Adrenal gland (tissue), 12 donors: ENCODE measurements around the gene KYAT1. TPM values are rescaled to one million over a fixed set of nuclear protein-coding genes. Genes with fewer than 3 reads are reported as not detected.

Experiments used
- DNase-seq, 7 donors: peaks; one replicate each; pipeline ENCODE4 v3.0.0-alpha.2; 2019 to 2020
- H3K27ac ChIP-seq, 5 donors: fragments of 200-600 bp; sonication (generic) in 4 of 5; 1 replicate in 3 of 5; 2 replicates in 2 of 5; pipeline versions ENCODE4 v1.5.1 to v1.8.0; 2016 to 2020; ENCODE audit warnings: mild to moderate bottlenecking in 1 of 5
- H3K27me3 ChIP-seq: fragments of 200-600 bp; 2 replicates; pipeline ENCODE4 v1.8.0; 2021
- H3K36me3 ChIP-seq, 2 donors: fragments of 200-600 bp; replicated peaks in 1 of 2; 1 replicate in 1 of 2; 2 replicates in 1 of 2; pipeline versions ENCODE4 v1.5.1 to v1.8.0; 2018 to 2022
- H3K4me1 ChIP-seq, 2 donors: fragments of 200-600 bp; replicated peaks in 1 of 2; 1 replicate in 1 of 2; 2 replicates in 1 of 2; pipeline versions ENCODE4 v1.5.1 to v1.8.0; 2018 to 2021
- H3K4me3 ChIP-seq, 4 donors: fragments of 200-600 bp; sonication (generic) in 3 of 4; one replicate each; pipeline ENCODE4 v1.5.1; 2016 to 2018
- H3K9me3 ChIP-seq, 3 donors: fragments of 200-600 bp; sonication (generic) in 1 of 3; replicated peaks in 1 of 3; 1 replicate in 2 of 3; 2 replicates in 1 of 3; pipeline versions ENCODE4 v1.5.1 to v1.8.0; 2016 to 2021
- CTCF ChIP-seq, 6 experiments: fragments of 450-650 bp in 4 of 6; fragments of 200-600 bp in 2 of 6; sonication (generic) in 1 of 6; IDR thresholded peaks; 1 replicate in 5 of 6; 2 replicates in 1 of 6; pipeline versions ENCODE4 v1.5.1 to v1.8.0; 2016 to 2021; ENCODE audit warnings: antibody characterized with exemption in 6 of 6, mild to moderate bottlenecking in 2 of 6, moderate library complexity in 1 of 6
- POLR2A ChIP-seq, 2 donors: fragments of 450-650 bp; IDR thresholded peaks; one replicate each; pipeline ENCODE4 v1.6.1; 2017; ENCODE audit warnings: antibody characterized with exemption in 2 of 2, mild to moderate bottlenecking in 2 of 2, moderate library complexity in 1 of 2
- WGBS, 4 donors: extraction: QIAGEN DNeasy Blood & Tissue Kit in 2 of 4; methylation state at CpG; one replicate each; pipeline versions ENCODE4 v1.1.5 to v1.1.7; 2013 to 2017; 5-methylcytosine and 5-hydroxymethylcytosine counted together
- intact Hi-C, 2 donors: fragments of 100-400 bp; cut with DNase I; formaldehyde crosslinking; loops; one replicate each; pipeline versions ENCODE4 v1.14.1 to v1.15.0; 2022 to 2023
- polyA plus RNA-seq, 3 donors: library from polyadenylated mRNA; stranded (reverse); fragments of 200-250 nt in 2 of 3; fragments of 350-450 nt in 1 of 3; fragmentation: Illumina TruSeq in 1 of 3; extraction: RNeasy Lipid Tissue Mini Kit (QIAGEN cat#74804) in 1 of 3; gene quantifications; one replicate each; pipeline ENCODE4 v1.2.3, GENCODE V29; 2013 to 2014
- total RNA-seq, 9 donors: library from RNA; depleted of rRNA in 4 of 9; stranded (reverse); fragments of >200 nt in 4 of 9; fragments of 120-200 nt in 1 of 9; fragmentation: NEBNext Ultra II Directional in 1 of 9; extraction: Animal tissue kit (Norgen Biotek cat#: 25700) in 1 of 9; gene quantifications; one replicate each; pipeline versions ENCODE4 v1.1.0 to v1.2.4, GENCODE V29; 2013 to 2023
- donor health status: healthy with polysubstance abuse.
- donor health status: Bipolar disorder and iron deficiency.
- donor health status: DM: yes; HTN: yes; CAD: no.
- donor health status: DM: no; HTN: no; CAD: no.
- donor health status: DM: no; HTN: no; CAD: no.
- donor health status: DM: yes; HTN: yes; CAD: no.

KYAT1 gene
- total and polyA plus RNA-seq, 12 donors: 3.5 to 10.3 (median 7.2) TPM

GRCh38 chr9:128825923-128826700 is 55.6 kb downstream of the KYAT1 start:
- TF ChIP-seq POLR2A (IDR thresholded peaks at IDR 0.05) (no peak), CTCF (IDR thresholded peaks at IDR 0.05) (no peak)
- WGBS, 4 donors: 93 to 96% (median 94%) methylated on average over 12 to 22 of the region's 22 CpGs
- intact Hi-C loops: no loop called here

GRCh38 chr9:128824911-128825310 is 56.8 kb downstream of the KYAT1 start:
- H3K4me1 ChIP-seq: peaks cover 7 to 16% of the 10 kb centered on the region in 2 donors
- H3K27ac ChIP-seq: no peak overlapping the region
- peaks cover 0 to 56% of the 10 kb centered on the region in 2 donors for H3K36me3 ChIP-seq
- intact Hi-C loops: no loop called here
- DNase-seq: no peak
- 91 to 95% (median 92%) methylated on average over 7 of the region's 7 CpGs for WGBS, 4 donors
- no peaks in the 10 kb centered on the region for H3K9me3 ChIP-seq
- no peak overlapping the region for H3K4me3 ChIP-seq
- no peak for TF ChIP-seq CTCF (IDR thresholded peaks at IDR 0.05)
- TF ChIP-seq POLR2A (IDR thresholded peaks at IDR 0.05): no peak
- no peaks in the 10 kb centered on the region for H3K27me3 ChIP-seq

More at GRCh38 chr9:128825923-128826700, 55.6 kb downstream of the KYAT1 start:
- Histone ChIP-seq H3K9me3 (no peaks in the 10 kb centered on the region), H3K4me3 (no peak overlapping the region), H3K36me3 (peaks cover 0 to 56% of the 10 kb centered on the region in 2 donors), H3K27me3 (no peaks in the 10 kb centered on the region), H3K4me1 (peaks cover 7 to 16% of the 10 kb centered on the region in 2 donors), H3K27ac (no peak overlapping the region)
- DNase-seq: no peak

GRCh38 chr9:128823903-128824406 is 57.8 kb downstream of the KYAT1 start:
- intact Hi-C loops: no loop called here
- TF ChIP-seq POLR2A (IDR thresholded peaks at IDR 0.05): no peak
- no peak for TF ChIP-seq CTCF (IDR thresholded peaks at IDR 0.05)
- H3K27me3 ChIP-seq: no peaks in the 10 kb centered on the region
- H3K4me1 ChIP-seq: peaks cover 7 to 22% of the 10 kb centered on the region in 2 donors
- 81 to 92% (median 86%) methylated on average over 4 to 12 of the region's 12 CpGs for WGBS, 4 donors
- H3K4me3 ChIP-seq: no peak overlapping the region
- H3K27ac ChIP-seq: no peak overlapping the region
- DNase-seq: no peak
- no peaks in the 10 kb centered on the region for H3K9me3 ChIP-seq
- H3K36me3 ChIP-seq: peaks cover 0 to 56% of the 10 kb centered on the region in 2 donors

- Histone ChIP-seq H3K4me1 (peaks cover 4 to 17% of the 10 kb centered on the region in 2 donors), H3K4me3 (no peak overlapping the region), H3K9me3 (no peaks in the 10 kb centered on the region), H3K36me3 (peaks cover 0 to 56% of the 10 kb centered on the region in 2 donors), H3K27me3 (no peaks in the 10 kb centered on the region), H3K27ac (no peak overlapping the region)
- no peak for DNase-seq
- intact Hi-C loops: no loop called here
- WGBS, 4 donors: 88 to 94% (median 91%) methylated on average over 5 to 19 of the region's 19 CpGs
- TF ChIP-seq POLR2A (IDR thresholded peaks at IDR 0.05): no peak
- no peak for TF ChIP-seq CTCF (IDR thresholded peaks at IDR 0.05)
These were observed 58.3 kb downstream of the KYAT1 start for GRCh38 chr9:128823362-128823902.
